SK-N-SH (cell line): ENCODE results near the gene RASSF8. TPM values are rescaled to one million over a fixed set of nuclear protein-coding genes. Genes with fewer than 3 reads are reported as not detected.

ENCODE experiments used
- CTCF ChIA-PET: fragments of 300-600, 350-600 bp; formaldehyde crosslinking; extraction: SDS; loops from one replicate; lab custom pipeline; 2021; lab: Yijun Ruan, JAX
- POLR2A ChIA-PET: fragments of 350-600 bp; sonication (Branson Sonifier 250); formaldehyde crosslinking; extraction: SDS; loops from one replicate; lab custom pipeline; 2020; ENCODE audit warnings: antibody characterized with exemption, inconsistent platforms; lab: Yijun Ruan, JAX
- DNase-seq: peaks from one replicate; pipeline ENCODE4 v3.0.0; 2012
- H2AFZ ChIP-seq: fragments of 200-600 bp; sonication (generic); 2 replicates; pipeline ENCODE4 v1.8.1; 2016; ENCODE audit warnings: antibody characterized with exemption, mild to moderate bottlenecking, low read depth
- H3F3A ChIP-seq: fragments of 200-600 bp; sonication (generic); replicated peaks from 2 replicates; pipeline ENCODE3; 2016; ENCODE audit warnings: antibody characterized with exemption, mild to moderate bottlenecking; ENCODE audit not compliant: insufficient read depth
- H3K27ac ChIP-seq, 2 experiments: fragments of 200-500 bp in 1 of 2; fragments of 200-600 bp in 1 of 2; sonication (Bioruptor generic) in 1 of 2; sonication (generic), shearing (Covaris generic) in 1 of 2; 2 replicates each; pipeline versions ENCODE4 v1.5.1 to v1.6.1; 2014 to 2016; ENCODE audit warnings: low read depth in 2 of 2, inconsistent platforms in 1 of 2, low read length in 1 of 2, mild to moderate bottlenecking in 1 of 2, mixed read lengths in 1 of 2
- H3K27me3 ChIP-seq: fragments of 200-600 bp; sonication (generic), shearing (Covaris generic); 2 replicates; pipeline ENCODE4 v1.6.1; 2016; ENCODE audit warnings: mixed run types; ENCODE audit not compliant: insufficient read depth
- H3K36me3 ChIP-seq, 2 experiments: fragments of 200-500 bp in 1 of 2; fragments of 200-600 bp in 1 of 2; sonication (Bioruptor generic) in 1 of 2; sonication (generic) in 1 of 2; replicated peaks in 1 of 2; 2 replicates each; pipeline versions ENCODE3 to v1.5.1; 2014 to 2016; ENCODE audit warnings: low read length in 1 of 2, mild to moderate bottlenecking in 1 of 2; ENCODE audit not compliant: insufficient read depth in 2 of 2, control insufficient read depth in 1 of 2
- H3K4me1 ChIP-seq, 2 experiments: fragments of 200-500 bp in 1 of 2; fragments of 200-600 bp in 1 of 2; sonication (Bioruptor generic) in 1 of 2; sonication (generic), shearing (Covaris generic) in 1 of 2; 2 replicates each; pipeline versions ENCODE4 v1.5.1 to v1.6.1; 2014 to 2016; ENCODE audit warnings: low read depth in 1 of 2, low read length in 1 of 2, mixed run types in 1 of 2; ENCODE audit not compliant: insufficient read depth in 2 of 2, control insufficient read depth in 1 of 2
- H3K4me2 ChIP-seq: fragments of 200-600 bp; sonication (generic), shearing (Covaris generic); 2 replicates; pipeline ENCODE4 v1.6.1; 2017; ENCODE audit warnings: mixed run types
- H3K4me3 ChIP-seq, 2 experiments: fragments of 200-500 bp in 1 of 2; fragments of 200-600 bp in 1 of 2; sonication (Bioruptor generic) in 1 of 2; sonication (generic), shearing (Covaris generic) in 1 of 2; 2 replicates each; pipeline versions ENCODE4 v1.5.1 to v1.8.1; 2014 to 2016; ENCODE audit warnings: low read depth in 2 of 2, inconsistent platforms in 1 of 2, low read length in 1 of 2, mild to moderate bottlenecking in 1 of 2, mixed read lengths in 1 of 2, moderate library complexity in 1 of 2
- H3K79me2 ChIP-seq: fragments of 200-600 bp; sonication (generic); 2 replicates; pipeline ENCODE4 v1.8.1; 2017; ENCODE audit warnings: mild to moderate bottlenecking; ENCODE audit not compliant: insufficient read depth
- H3K9ac ChIP-seq: fragments of 200-600 bp; sonication (generic); 2 replicates; pipeline ENCODE4 v1.6.1; 2017; ENCODE audit warnings: mixed run types
- H3K9me2 ChIP-seq: fragments of 200-600 bp; sonication (generic); 2 replicates; pipeline ENCODE4 v1.6.1; 2017; ENCODE audit warnings: mixed run types
- H3K9me3 ChIP-seq: fragments of 200-600 bp; sonication (generic); 2 replicates; pipeline ENCODE4 v1.6.1; 2017; ENCODE audit warnings: mixed run types, mild to moderate bottlenecking, moderate library complexity
- H4K20me1 ChIP-seq: fragments of 200-600 bp; sonication (generic); 2 replicates; pipeline ENCODE4 v1.6.1; 2017; ENCODE audit warnings: mild to moderate bottlenecking, mixed run types; ENCODE audit not compliant: insufficient read depth
- GATA2 ChIP-seq: sonication (generic); formaldehyde crosslinking; IDR thresholded peaks from 2 replicates; pipeline ENCODE4 v1.5.0; 2020; ENCODE audit warnings: mild to moderate bottlenecking, missing genetic modification reagents
- IRF3 ChIP-seq: fragments of 150-350 bp; IDR thresholded peaks from 2 replicates; pipeline ENCODE4 v1.6.1; 2016; ENCODE audit warnings: mild to moderate bottlenecking, low read depth, low read length
- NFIC ChIP-seq: IDR thresholded peaks from 2 replicates; pipeline ENCODE4 v1.4.0; 2012; ENCODE audit warnings: borderline replicate concordance
- RAD21 ChIP-seq: IDR thresholded peaks from 2 replicates; pipeline ENCODE4 v1.6.1; 2012; ENCODE audit warnings: mild to moderate bottlenecking, low read length
- RCOR1 ChIP-seq: fragments of 150-350 bp; IDR thresholded peaks from 2 replicates; pipeline ENCODE4 v1.6.1; 2017; ENCODE audit warnings: antibody characterized with exemption, low read length
- RFX5 ChIP-seq: IDR thresholded peaks from 2 replicates; pipeline ENCODE4 v1.6.1; 2012; ENCODE audit warnings: mild to moderate bottlenecking, improper control_type of control experiment, low read length
- TAF1 ChIP-seq: IDR thresholded peaks from 2 replicates; pipeline ENCODE4 v1.6.1; 2012; ENCODE audit warnings: low read depth, mild to moderate bottlenecking, low read length, moderate library complexity, borderline replicate concordance
- USF1 ChIP-seq: IDR thresholded peaks from 2 replicates; pipeline ENCODE4 v1.4.0; 2012; ENCODE audit warnings: low read depth, borderline replicate concordance
- YY1 ChIP-seq: IDR thresholded peaks from 2 replicates; pipeline ENCODE4 v1.4.0; 2012; ENCODE audit warnings: low read depth, mild to moderate bottlenecking
- WGBS: methylation state at CpG from one replicate; pipeline ENCODE4 v1.1.6; 2017; ENCODE audit warnings: low lambda C conversion rate; 5-methylcytosine and 5-hydroxymethylcytosine counted together
- polyA plus RNA-seq, 3 experiments: library from polyadenylated mRNA; depleted of rRNA; stranded (reverse); fragments of >200 nt; gene quantifications; 2 replicates each; pipeline ENCODE4 v1.2.3, GENCODE V29; 2012

The RASSF8 gene
- polyA plus RNA-seq, 1 of the 3 experiments (the other 2 are of a cell fraction) = 15.3 TPM

GRCh38 chr12:25940886-25941285 is 17.6 kb upstream of the RASSF8 start (continued):
- no peak for TF ChIP-seq USF1

- WGBS = 73% methylated on average over 2 of the region's 2 CpGs
- H3K9me2 ChIP-seq = no peaks in the 10 kb centered on the region
- H3F3A ChIP-seq = no peaks in the 10 kb centered on the region
- no peak overlapping the region for H3K4me3 ChIP-seq
- DNase-seq = no peak
- H3K9ac ChIP-seq = no peak overlapping the region
- H3K4me2 ChIP-seq = no peak overlapping the region
- peaks cover 0 to 2% of the 10 kb centered on the region in 2 experiments; a peak in 2 of 4 replicates for H3K4me1 ChIP-seq
- peaks cover 0 to 4% of the 10 kb centered on the region in 2 experiments for H3K36me3 ChIP-seq
- no peaks in the 10 kb centered on the region for H3K79me2 ChIP-seq
- no peaks in the 10 kb centered on the region for H3K27me3 ChIP-seq
- H2AFZ ChIP-seq = no peak overlapping the region
- H3K9me3 ChIP-seq = no peaks in the 10 kb centered on the region
- TF ChIP-seq GATA2 (CRISPR knock-in tag) = no peak
- no peak for TF ChIP-seq TAF1
- TF ChIP-seq NFIC = no peak
- no peak for TF ChIP-seq RAD21
- no peak for TF ChIP-seq YY1
- TF ChIP-seq RFX5 = no peak
- TF ChIP-seq IRF3 = no peak
- CTCF ChIA-PET = interaction anchor here (1.3 kb wide), 1 partner anchor 175 kb away, joined by 4 read pairs; no protein-coding TSS in a partner anchor
- H4K20me1 ChIP-seq = no peaks in the 10 kb centered on the region
- POLR2A ChIA-PET = no interaction called here
- H3K27ac ChIP-seq = no peak overlapping the region
Measured at GRCh38 chr12:25942709-25943108, 15.8 kb upstream of the RASSF8 start.

- no peaks in the 10 kb centered on the region for H3K79me2 ChIP-seq
- no peak overlapping the region for H3K9ac ChIP-seq
- no peak overlapping the region for H3K4me3 ChIP-seq
- H3K4me1 ChIP-seq = no peaks in the 10 kb centered on the region; a peak in 1 of 4 replicates
- no peak overlapping the region for H3K4me2 ChIP-seq
- H3F3A ChIP-seq = no peaks in the 10 kb centered on the region
- H3K36me3 ChIP-seq = peaks cover 0 to 4% of the 10 kb centered on the region in 2 experiments
- ChIA-PET POLR2A (no interaction called here), CTCF (interaction anchor here (0.7 to 0.8 kb wide), 2 partner anchors 14 to 1863 kb away, joined by 3 read pairs; partner anchors contain the start of gene RASSF8)
- no peak overlapping the region for H3K27ac ChIP-seq
- H4K20me1 ChIP-seq = no peaks in the 10 kb centered on the region
- TF ChIP-seq GATA2 (CRISPR knock-in tag) = no peak
- TF ChIP-seq RCOR1 = peak; percentile 59; the same call in 1 of the 2 replicates
- H3K27me3 ChIP-seq = no peaks in the 10 kb centered on the region
- no peaks in the 10 kb centered on the region for H3K9me2 ChIP-seq
- H2AFZ ChIP-seq = no peak overlapping the region
- H3K9me3 ChIP-seq = no peaks in the 10 kb centered on the region
- DNase-seq = no peak
Measured at GRCh38 chr12:25943940-25944339, 14.5 kb upstream of the RASSF8 start.
